GM12873 (cell line): ENCODE measurements around the gene TBK1.

Experiments
- CTCF ChIP-seq: IDR thresholded peaks from 2 replicates; pipeline ENCODE4 v1.5.1; 2012; ENCODE audit warnings: low read depth, mild to moderate bottlenecking, moderate library complexity, low read length, control low read depth; ENCODE audit not compliant: insufficient read depth; ENCODE audit errors: missing control alignments

The TBK1 gene

GRCh38 chr12:64476844-64477243, 24.9 kb downstream of the TBK1 start:
- no peak for TF ChIP-seq CTCF

- no peak for TF ChIP-seq CTCF
Measured at GRCh38 chr12:64478661-64479060, 26.7 kb downstream of the TBK1 start.

DNA sequence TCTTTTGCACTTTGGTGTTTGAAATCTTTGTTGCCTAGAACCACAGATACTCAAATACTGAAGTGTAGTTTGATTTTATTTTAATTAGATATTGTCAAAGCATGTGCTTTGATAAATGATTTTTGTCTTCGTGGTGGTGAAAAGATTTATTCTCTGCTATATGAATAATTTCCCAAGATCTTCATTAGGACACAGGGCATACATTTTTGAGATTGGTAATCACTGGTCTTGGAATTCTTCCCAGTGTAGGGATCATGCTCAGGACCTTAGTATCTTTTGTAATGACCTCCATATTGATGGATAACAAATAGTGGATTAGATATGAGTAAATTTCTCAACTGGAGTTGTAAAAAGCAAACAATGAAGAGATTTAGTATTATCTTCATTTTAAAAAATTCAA, 28.2 kb downstream of the TBK1 start:
- no peak for TF ChIP-seq CTCF

DNA sequence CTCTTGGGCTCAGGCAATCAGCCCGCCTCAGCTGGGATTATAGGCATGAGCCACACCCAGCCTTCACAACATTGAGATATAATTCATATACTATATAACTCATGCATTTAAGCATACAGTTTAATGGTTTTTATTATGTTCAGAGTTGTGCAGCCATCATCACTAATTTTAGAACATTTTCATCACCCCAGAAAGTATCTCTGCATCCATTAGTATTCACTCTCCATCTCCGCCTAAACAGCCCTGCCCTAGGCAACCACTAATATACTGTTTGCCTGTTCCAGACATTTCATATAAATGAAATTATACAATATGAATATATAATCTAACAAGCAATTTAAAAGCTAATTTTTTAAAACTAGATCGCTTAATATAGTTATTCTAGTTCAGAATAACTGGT, 34.7 kb downstream of the TBK1 start:
- no peak for TF ChIP-seq CTCF

DNA sequence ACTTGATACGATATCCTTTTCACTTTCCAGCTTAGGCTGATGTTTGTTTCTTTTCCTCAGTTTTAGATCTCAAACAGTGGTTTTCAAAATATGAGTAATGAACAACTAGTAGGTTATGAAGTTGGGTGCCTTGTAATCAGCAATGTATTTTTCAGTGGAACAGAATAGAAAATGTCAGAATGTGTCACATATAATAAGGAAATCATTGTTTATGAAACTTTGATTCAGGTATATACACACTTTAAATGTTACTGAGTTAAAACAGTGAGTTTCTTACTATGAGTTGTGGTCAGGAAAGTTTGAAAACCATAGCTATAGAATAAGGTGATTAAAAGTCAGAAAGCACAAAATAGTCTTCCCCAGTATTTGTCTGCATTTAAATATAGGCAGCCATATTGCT, 39.8 kb downstream of the TBK1 start:
- no peak for TF ChIP-seq CTCF

- no peak for TF ChIP-seq CTCF
Measured at GRCh38 chr12:64493513-64493912, 41.6 kb downstream of the TBK1 start.

GRCh38 chr12:64494998-64495729, 43.2 kb downstream of the TBK1 start:
- no peak for TF ChIP-seq CTCF
